GM11168 (cell line): ENCODE measurements around the gene PHLDA3.
"Not testable (repeated sequence)": the region's sequence is repeated elsewhere in the genome, so short reads cannot be mapped to it uniquely, and the experiment has no call there.

Experiments
- in situ Hi-C: fragments of 300-500 bp; cut with MboI; formaldehyde crosslinking; loops from one replicate; pipeline ENCODE4 v1.12.0; 2022; ENCODE audit warnings: low sequenced_read_pairs; ENCODE audit not compliant: unreplicated experiment

Gene PHLDA3

DNA sequence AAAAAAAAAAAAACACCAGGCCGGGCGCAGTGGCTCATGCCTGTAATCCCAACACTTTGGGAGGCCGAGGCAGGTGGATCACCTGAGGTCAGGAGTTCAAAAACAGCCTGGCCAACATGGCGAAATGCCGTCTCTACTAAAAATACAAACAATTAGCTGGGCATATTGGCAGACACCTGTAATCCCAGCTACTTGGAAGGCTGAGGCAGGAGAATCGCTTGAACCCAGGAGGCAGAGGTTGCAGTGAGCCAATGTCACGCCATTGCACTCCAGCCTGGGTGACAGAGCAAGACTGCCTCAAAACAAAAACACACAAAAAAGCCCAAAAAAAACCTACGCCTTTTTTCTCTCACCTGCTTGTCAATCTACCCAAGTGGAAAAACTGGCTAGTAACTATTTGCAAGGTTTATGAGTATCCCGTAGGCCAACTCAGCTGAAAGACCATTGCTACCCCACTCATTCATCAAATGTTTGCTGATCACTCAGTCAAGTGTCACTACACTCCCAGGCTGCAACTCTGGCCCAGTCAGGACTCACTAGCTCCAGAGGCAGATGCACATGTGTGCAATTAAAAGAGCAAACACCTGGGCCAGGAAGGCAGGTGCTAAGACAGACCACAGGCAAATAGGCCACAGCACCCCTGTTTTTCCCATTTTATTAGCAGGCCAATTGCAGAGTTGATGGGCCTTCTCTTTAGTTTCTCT, 36.0 kb upstream of the PHLDA3 start:
- in situ Hi-C loops = no loop called here

DNA sequence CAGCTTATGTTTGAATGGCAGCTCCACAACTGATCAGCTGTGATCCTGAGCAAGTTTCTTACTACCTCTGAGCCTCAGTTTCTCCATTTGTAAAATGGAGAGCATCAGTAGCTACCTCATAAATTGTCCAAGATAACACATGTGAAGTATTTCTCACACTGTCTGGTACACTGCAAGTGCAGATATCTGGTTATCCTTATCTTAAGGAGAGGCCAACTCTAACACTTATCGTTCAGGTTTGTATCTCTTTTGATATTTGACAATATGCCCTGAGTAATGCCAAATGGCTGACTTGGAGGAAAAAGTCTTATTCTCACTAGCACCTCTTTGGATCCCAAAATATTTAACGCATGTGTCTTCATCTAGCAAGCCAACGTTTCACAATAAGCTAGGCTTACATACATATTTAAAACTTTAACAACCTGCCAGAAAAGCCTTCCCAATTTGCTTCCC, 35.2 kb upstream of the PHLDA3 start:
- in situ Hi-C loops = no loop called here

DNA sequence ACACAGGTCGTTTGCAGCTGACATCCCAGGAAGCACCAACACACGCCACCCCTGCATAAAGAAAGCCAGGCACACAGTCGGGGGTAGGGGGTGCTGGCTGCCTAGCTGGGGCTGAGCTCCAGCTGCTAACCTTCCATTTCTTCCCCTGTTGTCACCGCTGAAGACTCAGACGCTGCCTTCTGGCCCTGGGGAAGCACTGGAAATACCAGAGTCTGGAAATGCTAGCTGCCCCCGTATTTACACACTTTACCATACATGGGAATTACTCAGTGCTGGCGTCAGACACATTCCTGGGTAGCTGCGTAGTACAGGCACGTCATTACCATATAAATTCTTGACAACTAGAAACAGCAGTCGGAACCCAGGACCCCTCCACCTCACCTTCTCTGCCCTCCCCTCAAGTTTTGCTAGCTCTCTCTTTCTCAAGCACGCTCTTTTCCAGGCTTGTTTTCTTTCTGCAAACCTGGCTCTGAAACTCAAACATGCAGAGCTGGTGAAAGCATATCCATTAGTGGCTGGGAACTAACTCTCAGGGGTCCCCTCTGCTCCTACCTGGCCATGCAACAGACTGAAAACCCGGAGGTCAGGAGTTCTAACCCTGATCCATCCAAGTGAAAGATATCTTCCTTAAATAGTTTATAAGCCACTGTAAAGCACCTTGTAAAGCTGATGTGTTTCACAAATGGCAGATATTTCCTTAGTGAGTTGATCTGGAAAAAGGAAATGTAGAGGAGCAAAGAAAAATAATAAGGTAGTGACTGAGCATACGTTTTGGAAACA, 34.6 kb upstream of the PHLDA3 start:
- in situ Hi-C loops = no loop called here

DNA sequence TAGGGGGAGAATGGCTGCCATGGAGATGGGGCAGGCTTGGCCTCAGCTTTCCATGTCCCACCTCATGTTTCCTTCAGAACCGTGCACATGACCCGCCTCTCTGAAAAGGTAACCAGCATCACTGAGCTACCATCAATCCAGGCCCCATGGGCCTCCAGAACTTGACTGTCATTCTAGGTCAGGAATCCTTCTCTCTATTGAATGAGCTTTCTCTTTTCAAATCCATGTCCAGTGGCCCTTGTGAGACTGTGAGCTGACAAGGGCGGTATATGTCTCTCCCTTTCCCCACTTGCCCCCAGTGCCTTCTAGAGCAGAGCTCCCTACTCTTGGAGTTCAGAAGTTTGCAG, 33.5 kb upstream of the PHLDA3 start:
- in situ Hi-C loops = no loop called here

DNA sequence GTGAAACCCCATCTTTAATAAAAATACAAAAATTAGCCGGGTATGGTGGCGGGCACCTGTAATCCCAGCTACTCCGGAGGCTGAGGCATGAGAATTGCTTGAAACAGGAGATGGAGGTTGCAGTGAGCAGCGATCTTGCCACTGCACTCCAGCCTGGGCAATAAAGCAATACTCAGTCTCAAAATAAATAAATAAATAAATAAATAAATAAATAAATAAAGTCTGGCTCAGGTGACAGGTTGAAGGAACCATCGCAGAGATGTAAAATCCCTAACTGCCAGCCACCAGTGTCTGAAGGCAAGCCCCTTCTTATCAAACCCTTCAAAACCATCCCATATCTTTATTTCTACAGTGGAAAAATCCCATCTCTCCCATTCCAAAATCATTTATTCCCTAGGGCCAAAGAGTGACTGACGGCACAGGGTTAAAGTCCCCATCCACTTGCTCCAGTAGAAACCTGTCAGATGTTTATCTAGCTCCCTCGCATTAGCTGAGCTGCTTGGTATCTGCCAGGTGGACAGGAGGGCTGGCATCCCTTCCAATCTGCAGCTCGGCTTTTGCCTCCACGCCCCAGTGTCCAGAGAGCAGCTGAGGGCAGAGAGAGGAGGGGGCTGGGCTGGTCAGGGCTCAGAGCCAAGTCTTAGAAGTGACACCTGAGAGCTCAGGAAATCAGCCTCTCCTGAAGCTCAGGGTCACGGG, 33.0 kb upstream of the PHLDA3 start:
- in situ Hi-C loops = no loop called here

DNA sequence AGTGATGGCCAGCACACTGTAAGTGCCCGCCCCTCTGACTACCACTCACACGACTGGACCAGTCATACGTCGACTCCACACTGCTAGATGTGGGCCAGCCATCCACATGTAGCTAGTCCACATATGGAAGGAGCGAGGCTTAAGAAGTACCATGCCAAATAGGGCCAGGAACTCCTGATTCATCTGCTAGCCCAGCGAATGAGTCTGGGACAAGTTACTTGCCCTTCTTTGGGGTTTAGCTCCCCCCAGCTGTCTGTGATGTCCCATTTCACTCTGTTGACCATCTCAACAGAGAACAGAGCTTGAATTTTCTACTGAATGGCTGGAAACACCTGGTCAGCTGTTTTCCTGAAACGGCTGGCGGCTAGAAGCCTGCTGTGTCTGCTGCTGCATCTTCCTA, 32.2 kb upstream of the PHLDA3 start:
- in situ Hi-C loops = no loop called here

DNA sequence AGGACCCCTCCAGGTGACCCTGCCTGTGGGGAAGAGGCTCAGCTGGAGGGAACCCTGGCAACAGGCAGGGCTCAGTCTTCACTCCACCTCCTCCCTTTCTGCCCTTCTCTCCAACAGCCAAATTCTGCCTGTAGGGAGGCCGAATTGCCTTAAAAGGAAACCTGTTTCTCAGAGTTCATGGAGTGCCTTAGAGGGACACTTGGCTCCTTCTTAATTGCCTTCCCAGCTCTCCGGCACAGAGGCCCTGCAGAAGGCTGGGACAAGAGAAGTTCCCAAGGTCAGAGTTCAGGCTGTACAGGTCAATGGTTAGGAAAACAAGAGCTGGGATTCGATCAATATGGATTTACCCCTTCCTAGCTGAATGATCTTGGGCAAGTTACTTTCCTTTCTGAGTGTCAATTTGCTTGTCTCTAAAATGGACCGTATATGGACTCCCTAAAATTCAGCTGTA, 31.7 kb upstream of the PHLDA3 start:
- in situ Hi-C loops = no loop called here

DNA sequence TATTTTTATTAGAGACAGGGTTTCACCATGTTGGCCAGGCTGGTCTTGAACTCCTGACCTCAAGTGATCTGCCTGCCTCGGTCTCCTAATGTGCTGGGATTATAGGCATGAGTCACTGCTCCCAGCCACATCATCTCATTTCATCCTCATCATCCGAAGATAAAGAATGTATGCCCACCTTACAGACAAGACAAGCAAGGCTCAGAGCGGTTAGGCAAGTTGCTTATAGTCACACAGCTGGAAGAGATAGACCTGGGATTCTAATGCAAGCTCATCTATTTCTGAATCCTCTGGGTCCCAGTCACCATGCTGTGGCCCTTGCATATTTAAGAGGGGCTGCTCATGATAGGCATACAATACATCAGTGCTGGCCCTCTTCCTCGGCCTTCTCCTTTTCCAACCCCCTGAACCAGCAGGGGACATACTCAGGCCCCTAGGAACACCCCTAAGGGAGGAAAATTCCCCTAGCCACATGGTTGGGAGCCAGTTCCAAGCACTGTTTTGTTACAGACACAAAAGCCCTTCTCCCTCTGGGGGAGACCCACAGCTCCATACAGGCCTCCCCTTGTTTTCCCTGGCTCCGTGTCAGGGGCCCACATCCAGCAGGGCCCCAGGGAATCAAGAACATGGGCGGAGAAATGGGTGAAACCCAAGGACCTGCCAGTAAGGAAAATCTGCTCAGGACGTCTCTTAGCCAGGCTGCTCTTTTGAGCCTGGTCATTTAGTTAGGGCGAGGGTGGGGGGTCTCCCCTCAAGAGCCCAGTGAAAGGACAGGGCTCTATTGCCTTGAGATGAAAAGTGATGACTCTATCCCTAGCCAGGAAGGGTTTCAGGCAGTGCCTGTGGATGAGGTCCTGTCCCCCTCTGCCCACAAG, 31.0 kb upstream of the PHLDA3 start:
- in situ Hi-C loops = no loop called here

DNA sequence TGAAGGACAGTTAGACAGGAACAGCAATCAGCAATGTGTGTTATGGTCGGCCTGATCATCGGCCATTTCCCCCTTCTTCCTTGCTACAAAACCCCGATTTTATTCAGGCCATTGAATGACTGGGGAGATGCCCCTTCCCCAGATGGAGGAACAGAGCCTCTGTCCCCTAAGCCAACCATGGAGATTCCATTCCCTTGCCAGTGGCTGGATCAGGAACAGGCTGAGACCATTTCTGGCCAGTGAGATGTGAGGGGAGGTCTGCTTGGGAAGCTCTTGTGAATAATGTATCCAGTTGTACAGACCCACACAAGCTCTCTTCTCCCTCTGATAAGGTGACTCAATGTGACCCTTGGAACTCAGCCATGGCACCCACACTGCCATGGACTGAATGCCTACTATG, 30.2 kb upstream of the PHLDA3 start:
- in situ Hi-C loops = no loop called here

DNA sequence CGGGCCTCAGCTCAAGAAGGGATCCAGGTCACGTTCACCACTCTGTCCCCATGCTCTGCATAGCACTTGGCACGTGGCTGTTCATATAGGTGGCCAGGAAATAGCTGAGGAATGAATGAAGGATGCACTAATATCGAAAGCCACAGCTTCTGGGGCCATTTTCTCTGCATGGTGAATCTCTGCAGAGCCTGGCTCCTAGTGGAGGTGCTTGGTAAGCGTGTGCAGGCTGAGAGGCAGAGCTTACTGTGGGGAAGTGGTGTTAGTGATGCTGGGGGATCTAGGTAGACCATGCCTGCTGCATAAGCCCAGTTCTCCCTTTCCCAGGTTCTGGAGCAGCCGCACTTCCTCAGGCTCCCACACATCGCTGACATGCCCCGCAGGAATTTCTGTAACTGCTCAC, 29.6 kb upstream of the PHLDA3 start:
- in situ Hi-C loops = no loop called here

DNA sequence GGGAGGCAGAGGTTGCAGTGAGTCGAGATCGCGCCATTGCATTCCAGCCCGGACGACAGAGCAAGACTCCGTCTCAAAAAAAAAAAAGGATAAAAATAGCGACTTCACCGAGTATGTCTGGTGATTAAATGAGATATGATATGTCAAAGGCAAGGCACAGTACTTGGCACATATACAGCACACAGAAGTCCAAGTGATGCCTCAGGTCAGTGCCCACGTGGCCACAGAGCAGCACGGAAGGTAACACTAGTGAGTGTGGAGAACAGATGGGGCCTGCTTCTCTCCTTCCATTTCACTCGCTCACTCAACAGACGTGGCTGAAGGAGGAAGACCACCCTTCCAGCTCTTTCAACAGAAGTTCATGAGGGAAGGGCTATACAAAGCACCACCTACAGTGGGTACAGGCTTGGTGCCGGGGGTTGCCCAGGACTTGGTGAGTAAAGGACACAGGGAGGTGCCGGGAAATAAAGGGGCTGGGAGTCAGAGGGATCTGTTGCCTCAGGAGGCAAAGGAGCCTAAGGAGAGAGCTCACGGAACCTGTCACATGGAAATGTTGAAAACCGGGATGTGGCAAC, 29.0 kb upstream of the PHLDA3 start:
- in situ Hi-C loops = no loop called here

DNA sequence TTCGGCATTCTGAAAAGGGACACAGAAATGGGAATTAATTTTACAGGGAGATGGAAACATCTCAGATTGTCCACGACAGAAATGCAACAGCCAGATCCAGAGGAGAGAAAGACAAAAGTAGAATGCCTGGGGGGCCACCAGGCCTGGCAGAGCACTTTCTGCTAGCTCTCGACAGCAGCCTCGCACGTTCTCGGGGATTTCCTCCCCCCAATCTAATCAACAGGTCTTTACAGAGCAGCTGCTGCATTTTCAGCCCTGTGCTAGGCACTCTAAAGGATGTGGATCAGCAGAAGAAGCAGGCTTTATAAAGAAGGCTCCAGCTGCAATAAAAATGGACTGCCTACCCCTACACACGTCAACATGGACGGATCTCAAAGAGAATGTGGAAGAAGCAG, 27.3 kb upstream of the PHLDA3 start:
- in situ Hi-C loops = no loop called here

DNA sequence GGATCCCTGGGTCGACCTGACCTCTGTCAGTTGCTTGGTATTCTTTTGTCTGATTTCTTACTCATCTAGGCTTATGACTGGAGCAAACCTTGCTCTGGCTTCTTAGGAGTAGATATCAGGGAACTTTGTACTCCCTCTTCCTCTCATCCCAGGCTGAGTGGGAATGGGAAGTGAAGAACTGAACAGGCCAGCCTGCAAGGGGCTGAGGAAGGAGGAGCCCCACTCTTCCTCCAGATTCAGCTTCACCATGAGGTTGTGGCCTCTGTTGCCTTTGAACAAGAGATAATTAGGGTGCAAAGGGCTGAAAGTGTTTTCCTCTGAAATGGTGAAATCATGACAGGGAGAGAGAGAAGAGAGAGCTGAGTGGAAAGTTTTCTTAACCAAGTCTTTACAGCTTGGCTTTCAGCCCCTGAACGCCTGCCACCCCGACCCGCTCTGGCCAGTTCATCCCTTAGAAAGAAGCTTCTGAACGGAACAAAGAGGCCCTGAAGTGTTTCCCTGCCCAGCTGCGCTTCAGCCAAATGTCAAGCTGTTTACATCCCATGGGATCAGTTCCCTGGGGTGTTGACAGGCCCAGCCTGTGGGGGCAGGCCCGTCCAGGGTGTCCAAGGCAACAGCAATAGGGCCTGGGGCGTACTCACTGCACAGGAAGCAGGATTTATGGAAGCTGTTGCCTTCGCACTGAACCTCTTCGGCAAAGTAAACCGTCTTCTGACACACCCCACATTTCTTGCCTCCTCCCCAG, 26.7 kb upstream of the PHLDA3 start:
- in situ Hi-C loops = no loop called here

DNA sequence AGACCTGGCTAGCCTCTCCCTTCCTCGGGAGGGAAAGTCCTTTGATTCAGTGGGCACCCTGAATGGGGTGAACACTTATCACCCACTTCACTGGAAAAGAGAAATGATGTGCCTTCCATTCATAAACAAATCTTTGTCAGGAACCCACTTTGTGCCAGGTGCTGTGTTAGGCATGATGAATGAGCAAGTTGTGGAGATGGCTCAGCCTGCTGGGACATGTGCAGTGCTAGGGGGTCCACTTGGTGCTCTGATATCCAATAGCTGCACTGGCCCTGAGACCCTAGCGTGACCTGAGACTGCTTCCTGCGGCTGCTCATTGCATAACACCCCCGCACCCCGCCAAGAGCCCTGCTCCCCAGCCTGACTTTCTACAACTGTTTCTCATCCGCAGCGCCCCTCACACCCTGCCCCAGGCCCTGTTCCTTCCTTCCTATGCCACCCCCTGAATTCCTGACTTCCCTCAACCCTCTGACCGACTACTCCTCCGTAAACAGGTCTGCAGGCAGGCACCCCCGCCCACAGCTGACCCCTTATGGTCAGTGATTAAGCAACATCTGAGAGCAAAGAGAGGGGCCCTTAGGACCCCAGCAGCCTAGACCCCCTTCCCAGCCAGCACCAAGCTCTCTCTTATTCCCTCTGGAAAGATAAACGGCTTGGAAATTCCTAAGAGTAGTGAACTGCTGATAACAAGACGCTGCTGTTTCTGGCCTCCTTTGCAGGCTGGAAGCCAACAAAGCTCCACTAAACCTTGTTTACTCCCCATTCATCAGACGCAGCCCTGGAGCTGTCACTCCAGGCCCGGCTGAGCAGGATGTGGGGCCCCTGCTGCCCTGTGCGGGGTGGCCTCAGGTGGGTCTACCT, 25.0 kb upstream of the PHLDA3 start:
- in situ Hi-C loops = no loop called here

DNA sequence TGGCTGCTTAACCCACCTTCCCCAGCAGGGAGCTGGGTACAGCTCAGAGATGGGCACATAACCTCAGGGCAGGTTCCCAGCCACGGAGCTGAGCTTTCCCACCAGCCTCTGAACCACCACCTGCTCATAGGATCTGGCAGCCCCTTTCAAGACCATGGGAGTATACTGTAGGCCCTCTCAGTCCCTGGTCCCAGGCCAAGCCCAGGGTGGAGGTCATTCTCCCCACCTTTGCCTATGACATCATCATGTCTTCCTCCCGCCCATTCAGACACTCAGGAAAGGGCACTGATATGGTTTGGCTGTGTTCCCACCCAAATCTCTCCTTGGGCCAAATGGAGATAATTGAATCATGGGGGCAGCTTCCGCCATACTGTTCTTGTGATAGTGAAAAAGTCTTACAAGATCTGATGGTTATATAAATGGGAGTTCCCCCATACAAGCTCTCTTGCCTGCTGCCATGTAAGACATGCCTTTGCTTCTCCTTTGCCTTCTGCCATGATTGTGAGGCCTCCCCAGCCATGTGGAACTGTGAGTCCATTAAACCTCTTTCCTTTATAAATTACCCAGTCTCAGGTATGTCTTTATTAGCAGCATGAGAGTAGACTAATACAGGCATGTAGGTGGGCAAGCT, 24.2 kb upstream of the PHLDA3 start:
- in situ Hi-C loops = not testable (repeated sequence)

DNA sequence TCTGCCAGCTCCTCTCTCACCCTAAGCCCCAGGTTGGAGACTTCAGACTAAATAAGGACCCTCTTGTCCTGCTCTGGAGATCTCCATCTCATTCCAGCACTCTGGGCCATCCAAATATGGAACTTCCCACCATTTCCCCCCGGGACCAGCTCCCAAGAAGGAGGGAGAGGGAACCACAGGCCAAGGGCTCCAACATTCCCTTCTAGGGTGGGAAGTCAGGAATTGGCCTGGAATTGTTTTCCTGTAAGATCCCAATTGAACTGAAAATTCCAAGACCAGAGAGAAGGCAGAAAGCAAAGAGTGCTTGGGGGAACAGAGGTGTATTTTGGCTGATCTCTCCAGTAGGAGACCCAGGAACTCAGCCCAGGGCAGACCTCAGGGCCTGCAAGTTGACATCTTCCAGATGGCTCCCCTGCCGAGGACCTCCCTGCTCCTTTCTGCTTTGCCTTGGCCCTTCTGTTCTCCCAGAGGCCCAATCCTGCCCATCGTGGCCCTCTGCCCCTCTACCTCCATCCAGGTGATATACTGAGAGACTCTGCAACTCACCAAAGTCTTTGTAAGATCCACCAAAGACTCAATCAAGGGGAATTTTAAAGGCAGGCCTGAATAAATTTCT, 23.0 kb upstream of the PHLDA3 start:
- in situ Hi-C loops = no loop called here

DNA sequence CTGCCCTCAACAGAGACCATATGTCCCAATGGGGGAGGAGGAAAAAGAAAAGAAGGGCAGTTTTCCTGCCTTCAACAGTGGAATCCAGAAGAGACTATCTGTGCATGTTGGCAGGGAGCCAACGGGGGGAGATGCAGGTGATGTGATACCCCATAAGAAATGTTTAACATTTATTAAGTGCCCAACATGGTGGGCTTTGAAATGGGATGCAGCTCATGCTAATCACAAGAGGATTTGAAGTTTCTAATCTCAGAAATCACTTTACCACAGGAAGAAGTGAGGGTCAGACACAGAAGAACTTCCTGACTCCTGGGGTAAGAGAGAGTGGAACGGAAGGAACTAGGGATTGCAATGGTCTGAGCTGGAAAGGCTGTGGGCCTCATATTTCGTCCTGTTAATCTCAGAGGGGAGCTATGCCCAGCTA, 21.7 kb upstream of the PHLDA3 start:
- in situ Hi-C loops = no loop called here
